ENCODE results near the gene KCNJ15.

KCNJ15 gene

GRCh38 chr21:38325216-38325615 is 68.4 kb downstream of the KCNJ15 start:
- TF ChIP-seq CTCF (conservative IDR thresholded peaks at IDR 0.05), result no peak
- peak overlapping the region; percentile 56; the same call in 1 of the 2 replicates for H3K27ac ChIP-seq

GRCh38 chr21:38325731-38326420 is 69.1 kb downstream of the KCNJ15 start:
- H3K27ac ChIP-seq, result no peak overlapping the region
- no peak for TF ChIP-seq CTCF (conservative IDR thresholded peaks at IDR 0.05)

GRCh38 chr21:38326429-38326828 is 69.6 kb downstream of the KCNJ15 start:
- no peak for TF ChIP-seq CTCF (conservative IDR thresholded peaks at IDR 0.05)
- H3K27ac ChIP-seq, result no peak overlapping the region

- no peak for TF ChIP-seq CTCF (conservative IDR thresholded peaks at IDR 0.05)
- no peak overlapping the region for H3K27ac ChIP-seq
Observed at GRCh38 chr21:38326899-38327298, 70.1 kb downstream of the KCNJ15 start.

GRCh38 chr21:38327984-38328383 is 71.2 kb downstream of the KCNJ15 start:
- TF ChIP-seq CTCF (conservative IDR thresholded peaks at IDR 0.05), result no peak
- H3K27ac ChIP-seq, result no peak overlapping the region

- no peak for TF ChIP-seq CTCF (conservative IDR thresholded peaks at IDR 0.05)
- H3K27ac ChIP-seq, result no peak overlapping the region
Observed at GRCh38 chr21:38329162-38329561, 72.4 kb downstream of the KCNJ15 start.

GRCh38 chr21:38330666-38331065 is 73.9 kb downstream of the KCNJ15 start:
- H3K27ac ChIP-seq, result no peak overlapping the region
- TF ChIP-seq CTCF (conservative IDR thresholded peaks at IDR 0.05), result no peak

Data from VCaP (cell line).